Measurements from ENCODE around the gene CCDC149.

The CCDC149 gene

GRCh38 chr4:24820541-24820940, 92.3 kb downstream of the CCDC149 start:
- H3K27me3 Mint-ChIP-seq (ENCODE audit: low read depth), result no peaks in the 10 kb centered on the region
- TF ChIP-seq CTCF (IDR thresholded peaks at IDR 0.05; ENCODE audit: unreplicated experiment in 3 of 3), result no peak
- no peaks in the 10 kb centered on the region for H3K4me1 Mint-ChIP-seq
- no peaks in the 10 kb centered on the region for H3K9me3 Mint-ChIP-seq
- peaks cover 37% of the 10 kb centered on the region for H3K36me3 Mint-ChIP-seq (ENCODE audit: low read depth)
- no peak overlapping the region for H3K27ac Mint-ChIP-seq
- no peak overlapping the region for H3K4me3 Mint-ChIP-seq

- Mint-ChIP-seq H3K9me3 (peaks cover 8% of the 10 kb centered on the region), H3K36me3 (ENCODE audit: low read depth) (peaks cover 38% of the 10 kb centered on the region), H3K4me1 (no peaks in the 10 kb centered on the region), H3K4me3 (no peak overlapping the region), H3K27me3 (ENCODE audit: low read depth) (no peaks in the 10 kb centered on the region), H3K27ac (no peak overlapping the region)
- no peak for TF ChIP-seq CTCF (IDR thresholded peaks at IDR 0.05; ENCODE audit: unreplicated experiment in 3 of 3)
These were observed 96.0 kb downstream of the CCDC149 start for GRCh38 chr4:24816797-24817196.

DNA sequence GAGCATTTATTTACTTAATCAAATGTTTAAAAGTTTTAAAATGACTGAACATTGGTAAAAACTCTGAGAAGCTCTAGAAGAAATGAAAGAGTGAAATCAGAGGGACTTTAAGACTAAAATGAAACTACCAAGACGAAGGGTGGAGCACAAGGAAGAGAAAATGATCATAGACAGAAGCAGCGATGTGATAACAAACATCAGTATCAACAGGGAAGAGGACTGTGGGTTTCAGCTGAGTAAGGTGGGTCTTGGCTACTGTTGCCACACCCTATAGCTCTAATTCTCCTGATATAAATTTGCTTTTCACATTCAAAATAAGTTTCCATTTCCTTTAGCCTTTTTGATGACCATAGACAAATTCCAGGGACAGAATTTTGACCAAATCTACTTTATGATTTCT, 99.1 kb downstream of the CCDC149 start:
- Mint-ChIP-seq H3K27me3 (ENCODE audit: low read depth) (no peaks in the 10 kb centered on the region), H3K4me3 (no peak overlapping the region), H3K36me3 (ENCODE audit: low read depth) (peaks cover 35% of the 10 kb centered on the region), H3K4me1 (no peaks in the 10 kb centered on the region), H3K27ac (no peak overlapping the region), H3K9me3 (peaks cover 8% of the 10 kb centered on the region)
- TF ChIP-seq CTCF (IDR thresholded peaks at IDR 0.05; ENCODE audit: unreplicated experiment in 3 of 3), result no peak

GRCh38 chr4:24810871-24811631, 101.8 kb downstream of the CCDC149 start:
- Mint-ChIP-seq H3K9me3 (peaks cover 8% of the 10 kb centered on the region), H3K36me3 (ENCODE audit: low read depth) (peaks cover 33% of the 10 kb centered on the region), H3K4me3 (no peak overlapping the region), H3K4me1 (peaks cover 3% of the 10 kb centered on the region), H3K27me3 (ENCODE audit: low read depth) (peaks cover 4% of the 10 kb centered on the region), H3K27ac (no peak overlapping the region)
- TF ChIP-seq CTCF (IDR thresholded peaks at IDR 0.05; ENCODE audit: unreplicated experiment in 3 of 3), result no peak

DNA sequence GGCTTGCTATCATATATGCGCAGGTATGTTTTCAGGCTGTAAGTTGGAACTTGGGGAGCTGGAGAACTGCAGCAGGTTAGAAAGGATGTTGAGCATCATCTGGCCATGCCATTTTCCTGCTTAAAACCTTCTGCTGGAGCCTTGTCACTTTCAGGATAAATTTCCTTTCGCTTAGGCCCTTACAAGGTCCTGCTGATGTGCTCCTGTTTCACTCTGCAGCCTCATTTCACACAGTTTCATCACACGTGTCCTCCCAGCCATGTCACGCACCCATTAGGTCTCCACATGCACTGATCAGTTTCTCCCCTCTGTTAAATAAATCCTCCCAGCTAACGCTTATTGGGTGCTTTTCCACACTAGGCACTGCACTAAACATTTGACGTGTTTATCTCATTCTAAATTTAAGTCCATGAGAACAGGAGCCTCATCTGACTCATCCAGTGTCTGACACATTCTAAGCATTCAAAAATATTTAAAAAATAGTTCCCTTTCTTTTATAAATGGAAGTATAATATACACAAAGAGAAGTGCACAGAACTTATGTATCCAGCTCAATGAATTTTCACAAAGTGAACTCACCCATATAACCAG, 102.9 kb downstream of the CCDC149 start:
- no peak for TF ChIP-seq CTCF (IDR thresholded peaks at IDR 0.05; ENCODE audit: unreplicated experiment in 3 of 3)
- Mint-ChIP-seq H3K4me3 (no peak overlapping the region), H3K9me3 (peaks cover 8% of the 10 kb centered on the region), H3K27me3 (ENCODE audit: low read depth) (peaks cover 4% of the 10 kb centered on the region), H3K27ac (no peak overlapping the region), H3K4me1 (peaks cover 6% of the 10 kb centered on the region), H3K36me3 (ENCODE audit: low read depth) (peaks cover 33% of the 10 kb centered on the region)

DNA sequence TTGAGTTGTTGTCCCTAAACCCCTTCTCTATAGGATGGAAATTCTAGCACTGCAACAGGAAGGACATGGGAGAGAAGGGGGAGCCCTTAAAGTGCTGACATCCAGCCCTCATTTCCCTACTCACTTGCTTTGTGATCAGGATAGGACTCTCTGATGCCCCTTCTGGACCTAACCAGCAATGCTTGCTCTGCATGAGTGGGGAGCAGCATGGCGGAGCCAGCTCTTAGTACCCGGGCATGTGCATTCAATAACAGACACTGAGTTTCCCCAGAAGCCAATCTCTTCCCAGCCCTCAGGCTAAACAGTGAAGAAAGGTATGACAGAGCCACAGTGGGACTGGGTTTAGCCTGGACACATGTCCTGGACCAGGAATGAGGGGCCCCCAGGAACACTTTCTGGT, 103.5 kb downstream of the CCDC149 start:
- Mint-ChIP-seq H3K9me3 (peaks cover 8% of the 10 kb centered on the region), H3K27me3 (ENCODE audit: low read depth) (peaks cover 4% of the 10 kb centered on the region), H3K4me1 (peaks cover 6% of the 10 kb centered on the region), H3K4me3 (no peak overlapping the region), H3K36me3 (ENCODE audit: low read depth) (peaks cover 33% of the 10 kb centered on the region), H3K27ac (no peak overlapping the region)
- no peak for TF ChIP-seq CTCF (IDR thresholded peaks at IDR 0.05; ENCODE audit: unreplicated experiment in 3 of 3)
